ACC112 (cell line): ENCODE results near the gene FBXO8.

ENCODE experiments used
- H2AFZ ChIP-seq: fragments of 200-600 bp; sonication (generic); one replicate; pipeline ENCODE4 v1.6.0; 2017; ENCODE audit warnings: antibody characterized with exemption, low read length; ENCODE audit not compliant: unreplicated experiment
- H3K27ac ChIP-seq: fragments of 200-600 bp; sonication (generic); 2 replicates; pipeline ENCODE4 v1.5.1; 2014; ENCODE audit warnings: low read depth, mild to moderate bottlenecking, antibody characterized with exemption, low read length, moderate library complexity
- H3K27me3 ChIP-seq: fragments of 200-600 bp; sonication (generic); 2 replicates; pipeline ENCODE4 v1.6.1; 2014; ENCODE audit warnings: mild to moderate bottlenecking, antibody characterized with exemption, low read length, moderate library complexity, mixed read lengths; ENCODE audit not compliant: insufficient read depth
- H3K36me3 ChIP-seq: fragments of 200-600 bp; sonication (generic); 2 replicates; pipeline ENCODE4 v1.6.1; 2016; ENCODE audit warnings: mild to moderate bottlenecking, antibody characterized with exemption, low read length, moderate library complexity, mixed read lengths; ENCODE audit not compliant: insufficient read depth
- H3K4me1 ChIP-seq: fragments of 200-600 bp; sonication (generic); one replicate; pipeline ENCODE4 v1.6.1; 2016; ENCODE audit warnings: low read length, mixed read lengths; ENCODE audit not compliant: insufficient read depth, unreplicated experiment, control insufficient read depth
- H3K4me3 ChIP-seq: fragments of 200-600 bp; sonication (generic); 2 replicates; pipeline ENCODE4 v1.5.1; 2014; ENCODE audit warnings: mild to moderate bottlenecking, low read depth, low read length
- H3K79me2 ChIP-seq: fragments of 200-600 bp; sonication (generic); one replicate; pipeline ENCODE4 v1.6.0; 2016; ENCODE audit warnings: low read length; ENCODE audit not compliant: control insufficient read depth, unreplicated experiment, insufficient read depth

Gene FBXO8, protein sequence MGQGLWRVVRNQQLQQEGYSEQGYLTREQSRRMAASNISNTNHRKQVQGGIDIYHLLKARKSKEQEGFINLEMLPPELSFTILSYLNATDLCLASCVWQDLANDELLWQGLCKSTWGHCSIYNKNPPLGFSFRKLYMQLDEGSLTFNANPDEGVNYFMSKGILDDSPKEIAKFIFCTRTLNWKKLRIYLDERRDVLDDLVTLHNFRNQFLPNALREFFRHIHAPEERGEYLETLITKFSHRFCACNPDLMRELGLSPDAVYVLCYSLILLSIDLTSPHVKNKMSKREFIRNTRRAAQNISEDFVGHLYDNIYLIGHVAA

DNA sequence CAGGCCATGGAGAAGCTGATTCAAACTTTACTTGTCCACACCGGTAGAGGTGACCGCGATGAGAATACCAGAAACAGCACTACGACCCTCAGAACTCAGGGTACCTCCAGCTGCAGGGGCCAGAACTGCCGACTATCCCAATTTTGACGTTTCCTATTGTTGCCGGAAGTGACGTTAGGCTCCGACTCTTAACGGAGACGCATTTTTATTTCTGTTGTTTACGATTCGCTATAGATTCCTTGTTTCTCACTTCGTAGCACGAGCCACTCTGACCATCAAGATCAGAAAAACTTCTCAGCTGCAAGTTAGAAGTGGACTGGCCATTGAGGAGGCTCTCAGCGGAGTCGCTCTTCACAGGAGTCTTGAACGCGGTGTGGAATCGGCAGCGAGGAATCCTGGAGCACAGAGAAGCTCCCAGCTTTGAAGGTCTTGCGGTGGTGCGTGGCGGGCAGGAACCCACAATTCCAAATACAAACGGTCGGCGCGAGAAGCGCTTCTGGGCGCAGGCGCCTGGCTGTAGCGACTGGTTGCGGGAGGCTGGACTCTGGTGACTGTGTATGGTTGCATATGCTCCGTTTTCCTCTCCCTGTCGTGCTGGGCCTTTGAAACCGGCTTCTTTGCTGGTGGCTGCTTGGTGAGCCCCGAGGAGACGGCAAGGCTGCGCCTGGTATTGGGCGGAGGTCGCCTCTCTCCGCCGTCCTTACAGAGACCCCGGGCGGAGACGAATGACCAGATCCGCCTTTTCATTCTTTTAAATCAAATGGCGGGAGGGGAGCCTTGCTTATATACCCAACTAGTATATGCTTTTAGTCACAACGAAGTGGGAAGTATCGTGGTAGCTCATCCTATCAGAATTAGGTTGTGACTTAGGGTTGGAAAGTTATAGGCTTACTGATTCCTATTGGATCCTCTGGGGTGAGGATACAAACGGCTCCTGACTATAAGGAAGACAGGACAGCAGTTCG is at the start of gene FBXO8, which contains the start of gene CEP44:
FBXO8 (minus strand) TSS at position 161 of the 965 bp plus-strand sequence. CDS start 20,575 bp downstream, outside the sequence.
CEP44 (plus strand) TSS at position 405 of the 965 bp plus-strand sequence. CDS start 15,211 bp downstream, outside the sequence.
- peak within 1 kb of the TSS; percentile 96 for H3K4me3 ChIP-seq
- no peaks in the 10 kb centered on the region for H3K27me3 ChIP-seq
- H3K36me3 ChIP-seq: peaks cover 14% of the 10 kb centered on the region; the same call in 1 of the 2 replicates
- peak within 1 kb of the TSS; percentile 100 for H2AFZ ChIP-seq
- H3K79me2 ChIP-seq: peaks cover 73% of the 10 kb centered on the region
- H3K27ac ChIP-seq: peak within 1 kb of the TSS; percentile 98
- H3K4me1 ChIP-seq: peaks cover 23% of the 10 kb centered on the region

DNA sequence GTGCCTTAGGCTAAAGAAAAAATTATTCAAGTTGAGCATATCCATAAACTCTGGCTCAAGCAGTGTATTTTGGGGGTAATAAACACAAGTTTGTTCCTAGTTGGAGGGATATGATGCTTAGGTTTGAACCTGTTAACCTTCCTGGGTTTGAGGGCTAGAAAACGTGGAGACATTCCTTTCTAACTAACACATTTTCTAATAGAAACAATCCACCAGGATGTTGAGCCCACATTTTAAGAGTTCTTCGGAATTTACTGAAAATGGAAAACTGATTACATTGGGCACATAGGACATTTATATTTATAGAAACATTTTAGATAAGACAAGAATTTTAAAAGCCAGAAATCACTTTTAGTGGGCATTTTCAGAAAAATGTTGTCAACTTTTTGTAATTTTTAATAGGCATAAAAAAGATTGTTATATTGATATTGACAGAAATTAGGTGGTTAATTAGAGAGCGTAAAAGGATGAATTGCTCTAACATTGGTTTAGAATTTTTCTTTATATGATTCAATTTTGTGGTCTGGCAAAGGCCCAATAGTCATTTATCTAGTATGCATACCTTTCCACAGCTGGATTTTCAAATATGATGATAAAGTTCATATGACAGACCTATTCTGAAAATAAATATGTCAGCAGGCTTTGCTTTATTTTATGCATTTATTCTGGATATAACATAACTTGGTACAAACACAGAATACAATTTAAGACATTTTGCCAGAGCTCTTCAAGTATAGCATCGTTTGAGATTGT is 49.5 kb upstream of the FBXO8 start:
- Histone ChIP-seq H3K79me2 (no peaks in the 10 kb centered on the region), H3K4me1 (no peaks in the 10 kb centered on the region), H3K36me3 (no peaks in the 10 kb centered on the region), H3K27me3 (no peaks in the 10 kb centered on the region), H2AFZ (no peak overlapping the region), H3K27ac (no peak overlapping the region), H3K4me3 (no peak overlapping the region)

DNA sequence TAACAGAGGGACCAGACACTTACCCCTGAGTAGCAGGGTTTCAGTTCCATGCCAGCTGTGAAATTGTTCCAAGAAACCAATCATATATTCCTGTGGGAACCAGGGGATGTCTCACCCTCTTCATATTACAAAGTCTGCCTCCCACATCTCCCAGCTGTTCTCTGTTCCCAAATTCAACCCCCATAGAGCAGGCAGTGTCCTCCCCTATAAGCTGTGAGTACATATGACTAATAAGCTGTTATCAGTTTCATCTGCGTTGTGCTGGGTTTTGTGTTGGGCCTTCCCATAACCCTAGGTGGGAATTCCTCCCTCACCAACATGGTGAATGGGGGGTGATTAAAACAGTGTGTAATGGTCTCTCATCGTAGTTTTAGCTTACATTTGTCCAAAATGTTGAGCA is 41.3 kb upstream of the FBXO8 start:
- Histone ChIP-seq H3K27ac (peak overlapping the region; percentile 27; the same call in 1 of the 2 replicates), H3K36me3 (no peaks in the 10 kb centered on the region), H3K4me1 (peaks cover 14% of the 10 kb centered on the region), H3K79me2 (no peaks in the 10 kb centered on the region), H3K4me3 (no peak overlapping the region), H3K27me3 (no peaks in the 10 kb centered on the region), H2AFZ (no peak overlapping the region)

DNA sequence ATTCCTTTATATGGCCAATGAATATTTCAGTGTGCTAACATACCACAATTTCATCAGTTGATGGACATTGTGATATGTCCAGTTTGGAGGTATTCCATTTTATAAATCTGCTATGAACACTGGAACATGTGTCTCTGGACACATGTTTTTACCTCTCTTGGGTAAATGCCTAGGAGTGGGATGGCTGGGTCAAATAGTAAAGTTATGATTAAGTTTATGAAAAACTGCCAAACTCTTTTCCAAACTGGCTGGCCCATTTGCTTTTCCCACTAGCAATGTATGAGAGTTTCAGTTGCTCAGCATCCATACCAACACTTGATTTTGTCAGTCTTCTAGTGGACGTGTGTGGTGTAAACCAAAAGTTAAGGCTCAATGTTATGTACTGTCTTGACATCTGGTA is 40.8 kb upstream of the FBXO8 start:
- peak overlapping the region; percentile 21; the same call in 1 of the 2 replicates for H3K27ac ChIP-seq
- H3K79me2 ChIP-seq: no peaks in the 10 kb centered on the region
- H3K27me3 ChIP-seq: no peaks in the 10 kb centered on the region
- H2AFZ ChIP-seq: no peak overlapping the region
- peaks cover 14% of the 10 kb centered on the region for H3K4me1 ChIP-seq
- no peak overlapping the region for H3K4me3 ChIP-seq
- no peaks in the 10 kb centered on the region for H3K36me3 ChIP-seq

DNA sequence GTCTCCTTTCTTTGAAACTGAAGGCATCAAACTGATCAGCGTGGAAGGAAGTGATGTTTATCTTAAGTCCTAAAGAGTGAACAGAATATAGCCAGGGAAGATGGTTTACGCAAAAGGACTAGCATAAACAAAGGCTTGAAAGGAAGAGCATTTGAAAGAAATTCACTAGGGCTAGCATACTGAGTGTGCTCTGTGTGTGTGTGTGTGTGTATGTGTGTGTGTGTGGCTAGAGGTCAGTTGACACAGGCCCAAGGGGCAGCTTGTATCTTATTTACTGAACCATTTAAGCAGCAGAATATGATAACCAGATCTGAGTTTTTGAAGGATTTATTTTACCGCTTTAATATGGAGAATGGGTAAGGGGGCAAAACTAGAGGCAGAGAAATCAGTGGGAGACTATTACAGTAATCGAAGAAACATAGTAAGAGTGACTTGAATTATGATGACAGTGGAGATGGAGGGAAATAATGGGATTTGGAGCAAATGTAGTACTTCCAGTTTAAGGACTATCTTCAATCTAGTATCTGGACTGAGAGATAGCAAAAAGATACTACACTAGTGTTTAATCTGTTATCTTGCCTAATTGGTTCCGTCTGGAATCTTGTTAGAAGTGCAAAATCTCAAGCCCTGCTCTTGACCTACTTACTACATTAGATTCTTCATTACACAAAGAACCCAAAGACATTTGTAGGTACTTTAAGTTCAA is 37.2 kb upstream of the FBXO8 start:
- H3K27me3 ChIP-seq: no peaks in the 10 kb centered on the region
- H3K36me3 ChIP-seq: peaks cover 3% of the 10 kb centered on the region; the same call in 1 of the 2 replicates
- no peaks in the 10 kb centered on the region for H3K79me2 ChIP-seq
- H3K4me1 ChIP-seq: peaks cover 35% of the 10 kb centered on the region
- no peak overlapping the region for H2AFZ ChIP-seq
- no peak overlapping the region for H3K4me3 ChIP-seq
- H3K27ac ChIP-seq: no peak overlapping the region

DNA sequence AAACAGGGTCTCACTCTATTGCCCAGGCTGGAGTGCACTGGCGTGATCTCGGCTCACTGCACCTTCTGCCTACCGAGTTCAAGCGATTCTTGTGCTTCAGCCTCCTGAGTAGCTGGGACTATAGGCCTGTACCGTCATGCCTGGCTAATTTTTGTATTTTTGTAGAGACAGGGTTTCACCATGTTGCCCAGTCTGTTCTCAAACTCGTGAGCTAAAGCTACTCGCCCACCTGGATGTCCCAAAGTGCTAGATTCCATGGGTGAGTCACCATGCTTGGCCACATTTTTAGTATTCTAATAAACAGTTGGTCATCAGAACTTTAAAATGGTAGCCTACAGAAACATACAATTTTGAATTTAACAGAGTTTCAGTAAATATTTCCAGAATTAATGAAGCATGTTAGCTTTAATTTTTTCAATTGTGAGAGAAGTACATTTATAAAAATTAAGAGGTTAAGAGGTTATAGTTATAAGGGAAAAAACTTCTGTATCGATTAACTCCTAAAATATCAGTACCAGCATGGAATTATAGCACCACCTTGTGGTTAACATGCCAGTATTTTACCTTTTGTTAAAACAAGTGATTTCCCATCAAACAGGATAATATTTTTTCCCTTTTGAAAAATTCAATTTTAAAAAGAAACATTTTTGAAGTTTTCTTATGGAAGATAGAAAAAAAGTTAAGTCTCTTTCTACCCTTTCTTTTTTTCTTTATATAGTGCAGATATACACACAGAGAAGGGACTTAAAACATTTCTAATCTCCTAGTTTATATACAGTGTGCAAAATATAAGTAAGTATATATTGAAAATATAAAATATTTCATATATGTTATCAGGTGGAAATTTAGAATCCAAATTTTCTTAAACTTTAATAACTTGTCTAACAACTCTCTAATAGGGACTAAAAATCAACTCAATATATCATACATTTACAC is 35.6 kb upstream of the FBXO8 start:
- Histone ChIP-seq H3K79me2 (no peaks in the 10 kb centered on the region), H3K4me3 (no peak overlapping the region), H3K36me3 (peaks cover 3% of the 10 kb centered on the region; the same call in 1 of the 2 replicates), H3K27me3 (no peaks in the 10 kb centered on the region), H2AFZ (peak overlapping the region; percentile 69), H3K27ac (no peak overlapping the region), H3K4me1 (peaks cover 28% of the 10 kb centered on the region)

DNA sequence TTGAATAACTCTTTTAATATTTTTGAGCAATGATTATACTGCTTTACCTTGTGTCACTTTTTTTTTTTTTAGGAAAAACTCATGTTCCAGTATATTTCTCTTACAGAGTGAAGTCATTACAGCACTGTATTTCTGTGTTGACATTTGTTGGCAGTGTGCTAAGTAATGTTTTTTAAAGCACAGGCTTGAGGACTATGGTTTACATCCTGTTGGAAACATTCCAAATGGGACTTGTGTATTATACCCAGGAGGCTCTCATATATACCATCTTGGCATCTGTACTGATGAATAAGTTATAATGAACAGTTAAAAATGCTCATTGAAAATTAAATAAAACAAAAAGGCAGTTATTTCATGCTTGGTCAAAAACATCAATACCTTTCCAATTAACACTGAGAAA is 34.1 kb upstream of the FBXO8 start:
- H3K27ac ChIP-seq: no peak overlapping the region
- H3K79me2 ChIP-seq: no peaks in the 10 kb centered on the region
- H3K27me3 ChIP-seq: no peaks in the 10 kb centered on the region
- H3K36me3 ChIP-seq: peaks cover 3% of the 10 kb centered on the region; the same call in 1 of the 2 replicates
- no peak overlapping the region for H3K4me3 ChIP-seq
- no peak overlapping the region for H2AFZ ChIP-seq
- H3K4me1 ChIP-seq: peaks cover 25% of the 10 kb centered on the region

DNA sequence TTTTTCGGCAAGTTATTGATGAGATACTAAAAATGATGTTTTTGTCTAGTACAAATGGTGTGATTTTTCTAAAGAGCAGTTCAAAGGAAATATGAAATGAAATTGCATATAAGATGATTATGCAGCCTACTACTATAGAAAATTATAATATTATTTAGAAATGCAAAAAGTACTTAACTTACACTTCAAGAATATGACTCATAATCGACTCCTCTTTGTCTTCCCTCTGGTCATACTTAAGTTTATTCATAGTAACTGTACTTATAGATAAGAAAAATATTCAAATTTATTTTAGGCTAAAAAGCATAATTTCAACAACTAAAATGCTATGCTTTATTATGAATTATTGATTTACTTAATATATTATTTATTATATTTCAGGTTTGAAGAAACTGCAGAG is 33.5 kb upstream of the FBXO8 start:
- no peaks in the 10 kb centered on the region for H3K79me2 ChIP-seq
- peaks cover 3% of the 10 kb centered on the region; the same call in 1 of the 2 replicates for H3K36me3 ChIP-seq
- H2AFZ ChIP-seq: no peak overlapping the region
- H3K27me3 ChIP-seq: no peaks in the 10 kb centered on the region
- H3K4me3 ChIP-seq: no peak overlapping the region
- H3K27ac ChIP-seq: no peak overlapping the region
- peaks cover 25% of the 10 kb centered on the region for H3K4me1 ChIP-seq

DNA sequence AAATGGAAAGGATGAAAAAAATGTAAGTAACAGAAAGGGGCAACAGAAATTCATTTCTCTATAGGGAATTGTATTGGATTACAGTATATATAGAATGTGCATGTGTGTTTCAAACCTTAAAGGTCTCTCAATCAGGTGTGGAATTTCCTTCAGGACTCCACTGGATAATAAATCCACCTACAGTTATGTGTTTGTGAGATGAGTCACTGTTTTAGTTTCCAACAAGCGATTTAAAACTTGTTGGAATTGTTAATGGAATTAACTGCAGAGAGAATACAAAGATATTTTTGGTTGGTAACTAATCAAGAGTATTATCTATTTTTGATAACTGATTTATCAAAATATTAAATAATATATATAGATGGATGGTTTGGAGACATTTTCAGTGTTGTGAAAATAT is 33.1 kb upstream of the FBXO8 start:
- Histone ChIP-seq H3K4me1 (peaks cover 25% of the 10 kb centered on the region), H3K4me3 (no peak overlapping the region), H3K79me2 (no peaks in the 10 kb centered on the region), H2AFZ (no peak overlapping the region), H3K36me3 (peaks cover 3% of the 10 kb centered on the region; the same call in 1 of the 2 replicates), H3K27me3 (no peaks in the 10 kb centered on the region), H3K27ac (no peak overlapping the region)
